HG03108 (cell line): ENCODE measurements around the gene UBE2H.

Experiments
- ATAC-seq: cut with Tn5 transposase; IDR thresholded peaks from one replicate; pipeline ENCODE4 v1.9.1; 2021; ENCODE audit warnings: moderate library complexity; ENCODE audit not compliant: unreplicated experiment

The UBE2H gene

GRCh38 chr7:129950933-129951225 is 1.9 kb downstream of the UBE2H start:
- ATAC-seq: no peak

GRCh38 chr7:129950191-129950932 is 2.4 kb downstream of the UBE2H start:
- peak; percentile 33 for ATAC-seq

- no peak for ATAC-seq
These were observed 3.2 kb downstream of the UBE2H start for GRCh38 chr7:129949292-129950133.

- peak; percentile 52 for ATAC-seq
These were observed 3.9 kb downstream of the UBE2H start for GRCh38 chr7:129948877-129949291.

- ATAC-seq: no peak
These were observed 4.4 kb downstream of the UBE2H start for GRCh38 chr7:129948338-129948737.

- no peak for ATAC-seq
These were observed 5.1 kb downstream of the UBE2H start for GRCh38 chr7:129947701-129948100.

- ATAC-seq: no peak
These were observed 5.7 kb downstream of the UBE2H start for GRCh38 chr7:129947049-129947448.

- no peak for ATAC-seq
These were observed 6.5 kb downstream of the UBE2H start for GRCh38 chr7:129946282-129946681.

- no peak for ATAC-seq
These were observed 9.4 kb downstream of the UBE2H start for GRCh38 chr7:129943352-129943751.

- ATAC-seq: no peak
These were observed 12.4 kb downstream of the UBE2H start for GRCh38 chr7:129940329-129940728.

- ATAC-seq: no peak
These were observed 12.9 kb downstream of the UBE2H start for GRCh38 chr7:129939881-129940280.

GRCh38 chr7:129933627-129934026 is 19.1 kb downstream of the UBE2H start:
- no peak for ATAC-seq

GRCh38 chr7:129926618-129927017 is 26.1 kb downstream of the UBE2H start:
- no peak for ATAC-seq

- no peak for ATAC-seq
These were observed 27.3 kb downstream of the UBE2H start for GRCh38 chr7:129925416-129926002.

GRCh38 chr7:129924602-129925001 is 28.2 kb downstream of the UBE2H start:
- no peak for ATAC-seq

- no peak for ATAC-seq
These were observed 29.1 kb downstream of the UBE2H start for GRCh38 chr7:129923709-129924108.

GRCh38 chr7:129919492-129919891 is 33.3 kb downstream of the UBE2H start:
- ATAC-seq: no peak

- ATAC-seq: no peak
These were observed 33.8 kb downstream of the UBE2H start for GRCh38 chr7:129918922-129919321.

GRCh38 chr7:129917934-129918333 is 34.8 kb downstream of the UBE2H start:
- no peak for ATAC-seq

GRCh38 chr7:129914536-129915272 is 38.1 kb downstream of the UBE2H start:
- no peak for ATAC-seq

GRCh38 chr7:129913428-129913827 is 39.3 kb downstream of the UBE2H start:
- ATAC-seq: no peak
